Skin epidermis (tissue), 12 donors: Measurements from ENCODE around the gene SPG11.
"Not testable (repeated sequence)": the region's sequence is repeated elsewhere in the genome, so short reads cannot be mapped to it uniquely, and the experiment has no call there.

Experiments used
- H3K27ac ChIP-seq, 21 experiments: fragments of 200-600 bp; sonication (generic) in 11 of 21; one replicate each; pipeline ENCODE4 v1.5.0; 2020; ENCODE audit warnings: mild to moderate bottlenecking in 3 of 21, inconsistent platforms in 2 of 21, moderate library complexity in 2 of 21
- H3K4me3 ChIP-seq, 7 experiments: fragments of 200-600 bp; sonication (generic) in 2 of 7; one replicate each; pipeline ENCODE4 v1.5.0; 2020; ENCODE audit warnings: inconsistent platforms in 2 of 7, mild to moderate bottlenecking in 2 of 7, moderate library complexity in 1 of 7

SPG11 gene

DNA sequence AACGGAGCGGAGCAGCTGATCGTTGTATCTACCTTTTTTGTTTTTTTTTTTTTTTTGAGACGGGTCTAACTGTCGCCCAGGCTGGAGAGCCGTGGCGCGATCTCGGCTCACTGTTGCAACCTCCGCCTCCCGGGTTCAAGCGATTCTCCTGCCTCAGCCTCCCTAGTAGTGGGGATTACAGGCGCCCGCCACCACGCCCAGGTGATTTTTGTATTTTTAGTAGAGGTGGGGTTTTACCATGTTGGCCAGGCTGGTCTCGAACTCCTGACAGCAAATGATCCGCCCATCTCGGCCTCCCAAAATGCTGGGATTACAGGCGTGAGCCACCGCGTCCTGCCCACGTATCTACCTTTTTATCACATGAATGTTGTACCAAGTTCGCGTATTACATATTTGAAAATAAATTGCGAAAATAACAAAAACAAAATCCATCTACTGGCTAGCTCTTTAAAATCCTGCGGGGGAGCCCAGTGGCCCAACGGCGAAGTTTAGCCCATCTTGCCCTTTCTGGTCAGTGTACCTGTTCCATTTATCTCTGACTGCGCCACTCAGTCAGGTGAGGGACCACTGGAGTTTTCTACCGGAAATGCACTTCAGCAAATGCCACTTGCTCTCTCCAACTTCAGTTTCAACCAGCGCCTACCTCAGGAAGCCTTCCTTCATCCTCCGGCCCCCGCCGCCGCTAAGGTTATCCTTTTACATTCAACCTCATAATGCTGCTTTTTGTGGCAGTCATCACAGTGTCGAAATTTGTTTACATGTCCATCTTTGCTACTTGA lies 127.8 kb downstream of the SPG11 start:
- Histone ChIP-seq H3K27ac (peak overlapping the region; percentile 35 to 99 (median 97)), H3K4me3 (peak overlapping the region; percentile 68 to 96 (median 89))

DNA sequence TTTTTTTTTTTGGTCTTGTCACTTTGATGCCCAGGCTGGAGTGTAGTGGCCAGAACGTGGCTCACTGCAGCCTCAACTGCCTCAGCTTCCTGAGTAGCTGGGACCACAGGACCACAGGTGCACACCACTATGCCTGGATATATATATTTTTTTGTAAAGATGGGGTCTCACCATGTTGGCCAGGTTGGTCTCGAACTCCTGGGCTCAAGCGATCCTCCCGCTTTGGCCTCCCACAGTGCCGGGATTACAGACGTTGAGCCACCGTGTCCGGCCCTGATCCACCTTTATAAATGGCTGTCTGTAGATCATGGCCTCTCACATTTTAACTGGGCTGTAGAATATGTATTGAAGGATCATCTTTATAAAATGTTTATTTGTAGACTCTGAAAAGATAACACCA lies 128.4 kb downstream of the SPG11 start:
- Histone ChIP-seq H3K4me3 (no peak overlapping the region), H3K27ac (no peak overlapping the region)

DNA sequence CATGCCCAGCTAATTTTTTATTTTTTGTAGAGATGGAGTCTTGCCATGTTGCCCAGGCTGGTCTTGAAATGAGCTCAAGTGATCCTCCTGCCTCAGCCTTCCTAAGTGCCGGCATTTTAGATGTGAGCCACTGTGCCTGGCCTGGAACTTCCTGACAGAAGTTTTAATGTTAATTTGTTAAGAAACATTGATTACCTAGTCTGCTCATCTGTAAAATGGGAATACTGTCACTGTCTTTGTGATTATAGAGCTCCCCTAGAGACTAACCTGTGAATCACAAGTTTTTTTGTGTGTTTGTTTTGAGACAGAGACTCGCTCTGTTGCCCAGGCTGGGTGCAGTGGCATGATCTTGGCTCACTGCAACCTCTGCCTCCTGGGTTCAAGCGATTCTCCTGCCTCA lies 130.8 kb downstream of the SPG11 start:
- Histone ChIP-seq H3K4me3 (no peak overlapping the region), H3K27ac (no peak overlapping the region)

DNA sequence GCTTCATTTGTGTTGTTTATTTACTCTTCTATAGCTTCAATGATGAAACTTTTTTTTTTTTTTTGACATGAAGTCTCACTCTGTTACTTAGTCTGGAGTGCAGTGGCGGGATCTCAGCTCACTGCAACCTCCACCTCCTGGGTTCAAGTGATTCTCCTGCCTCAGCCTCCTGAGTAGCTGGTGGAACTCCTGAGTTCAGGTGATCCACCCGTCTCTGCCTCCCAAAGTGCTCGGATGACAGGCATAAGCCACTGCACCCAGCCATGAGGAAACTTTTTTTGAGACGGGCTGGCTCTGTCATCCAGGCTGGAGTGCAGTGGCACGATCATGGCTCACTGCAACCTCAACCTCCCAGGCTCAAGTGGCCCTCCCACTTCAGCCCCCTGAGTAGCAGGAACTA lies 131.2 kb downstream of the SPG11 start:
- H3K27ac ChIP-seq, H3K4me3 ChIP-seq: not testable (repeated sequence)

DNA sequence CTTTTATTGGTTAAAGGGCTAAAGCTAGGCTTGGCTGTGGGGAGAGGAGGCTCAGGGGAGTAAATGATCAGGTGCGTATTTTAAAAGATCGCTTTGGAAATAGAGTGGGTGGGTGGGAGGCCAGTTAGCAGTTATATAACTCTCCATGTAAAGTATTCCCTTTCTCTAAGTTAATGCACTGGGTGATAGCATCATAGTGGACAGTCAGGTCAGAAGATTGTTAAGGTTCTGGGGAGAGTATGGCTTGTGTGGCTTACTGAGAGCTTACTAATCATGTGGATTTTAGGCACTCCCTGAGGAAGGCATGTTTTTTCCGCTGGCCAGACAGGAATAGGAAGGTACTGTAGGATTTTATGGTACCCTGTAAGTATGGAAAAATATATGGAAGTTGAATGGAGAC lies 132.8 kb downstream of the SPG11 start:
- Histone ChIP-seq H3K4me3 (no peak overlapping the region), H3K27ac (peak overlapping the region in 1 of 21 experiments; percentile 11)

DNA sequence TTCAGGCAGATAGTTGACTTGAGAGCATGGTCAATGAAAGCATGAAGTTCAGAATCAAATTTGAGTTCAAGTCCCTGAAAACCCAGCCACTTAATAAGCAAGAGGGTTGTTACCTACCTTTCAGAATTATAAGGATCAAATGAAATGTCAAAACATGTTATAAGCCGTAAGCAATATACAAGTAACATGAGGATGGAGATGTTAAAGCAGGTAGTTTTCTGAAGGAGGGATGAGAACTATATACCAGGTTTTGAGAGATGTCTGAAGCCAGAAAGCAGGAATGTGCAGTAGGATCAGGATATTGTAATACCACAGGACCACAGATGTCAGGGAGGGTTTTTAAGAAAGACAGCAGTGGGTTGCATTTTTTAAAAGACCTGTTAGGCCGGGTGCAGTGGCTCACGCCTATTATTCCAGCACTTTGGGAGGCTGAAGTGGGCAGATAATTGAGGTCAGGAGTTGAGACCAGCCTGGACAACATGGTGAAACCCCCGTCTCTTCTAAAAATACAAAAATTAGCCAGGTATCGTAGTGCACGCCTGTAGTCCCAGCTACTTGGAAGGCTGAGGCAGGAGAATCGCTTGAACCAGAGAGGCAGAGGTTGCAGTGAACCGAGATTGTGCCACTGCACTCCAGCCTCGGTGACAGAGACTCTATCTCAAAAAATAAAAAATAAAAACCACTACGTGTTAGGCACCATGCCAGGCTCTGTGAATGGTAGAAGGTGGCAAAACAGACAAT lies 133.4 kb downstream of the SPG11 start:
- H3K4me3 ChIP-seq, result no peak overlapping the region
- H3K27ac ChIP-seq, result peak overlapping the region in 1 of 21 experiments; percentile 11

DNA sequence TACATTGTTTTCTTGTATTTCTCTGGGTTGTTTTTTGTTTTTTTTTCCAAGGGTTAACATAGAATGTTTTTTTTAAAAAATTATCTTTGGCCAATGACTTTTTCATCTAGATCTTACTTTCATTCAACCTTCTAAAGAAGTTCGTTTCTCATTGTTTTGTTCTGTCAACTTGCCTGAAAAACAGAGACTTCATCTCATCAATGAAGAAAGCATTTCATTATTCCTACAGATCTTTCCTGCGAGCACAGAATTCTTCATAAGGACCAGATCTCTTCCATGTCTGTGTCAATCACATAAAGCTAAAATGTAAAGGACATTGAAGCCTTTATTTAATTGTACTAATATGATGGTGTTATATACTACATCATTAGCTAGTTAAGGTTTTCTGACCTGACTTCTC lies 136.2 kb downstream of the SPG11 start:
- Histone ChIP-seq H3K4me3 (no peak overlapping the region), H3K27ac (no peak overlapping the region)

DNA sequence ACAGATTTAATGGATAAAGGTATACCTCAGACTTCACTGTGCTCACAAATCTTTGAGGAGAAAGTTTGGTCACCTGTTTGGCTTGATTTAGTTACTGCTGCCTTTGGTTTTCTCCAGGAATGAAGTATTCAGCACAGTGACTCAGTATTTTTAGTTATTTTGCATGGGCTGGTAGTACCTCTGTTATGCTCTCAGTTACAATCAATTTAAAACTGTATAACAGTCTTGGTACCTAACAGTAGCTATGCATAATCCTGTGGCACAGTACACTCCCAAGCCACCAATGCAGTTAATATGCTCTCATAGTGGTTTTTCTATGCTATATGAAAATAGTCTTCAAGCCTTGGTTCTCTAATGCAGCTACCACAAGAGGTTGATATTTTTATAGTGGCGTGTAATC lies 138.4 kb downstream of the SPG11 start:
- no peak overlapping the region for H3K27ac ChIP-seq

DNA sequence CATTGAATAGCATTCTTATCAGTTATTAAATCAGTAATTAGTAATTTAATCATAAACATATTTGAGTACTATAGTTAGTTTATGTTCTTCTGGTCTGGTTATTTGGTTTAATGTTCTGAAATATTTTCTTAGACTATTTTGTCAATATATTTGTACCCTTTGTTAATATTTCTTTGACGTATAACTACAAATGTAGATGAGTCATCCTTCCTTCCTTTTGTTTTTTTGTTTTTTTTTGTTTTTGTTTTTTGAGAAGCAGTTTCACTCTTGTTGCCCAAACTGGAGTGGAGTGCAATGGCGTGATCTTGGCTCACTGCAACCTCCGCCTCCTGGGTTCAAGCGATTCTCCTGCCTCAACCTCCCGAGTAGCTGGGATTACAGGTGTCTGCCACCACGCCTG lies 143.9 kb downstream of the SPG11 start:
- H3K4me3 ChIP-seq, result no peak overlapping the region
- H3K27ac ChIP-seq, result no peak overlapping the region

More for the DNA sequence above, 138.4 kb downstream of the SPG11 start:
- H3K4me3 ChIP-seq, result no peak overlapping the region

DNA sequence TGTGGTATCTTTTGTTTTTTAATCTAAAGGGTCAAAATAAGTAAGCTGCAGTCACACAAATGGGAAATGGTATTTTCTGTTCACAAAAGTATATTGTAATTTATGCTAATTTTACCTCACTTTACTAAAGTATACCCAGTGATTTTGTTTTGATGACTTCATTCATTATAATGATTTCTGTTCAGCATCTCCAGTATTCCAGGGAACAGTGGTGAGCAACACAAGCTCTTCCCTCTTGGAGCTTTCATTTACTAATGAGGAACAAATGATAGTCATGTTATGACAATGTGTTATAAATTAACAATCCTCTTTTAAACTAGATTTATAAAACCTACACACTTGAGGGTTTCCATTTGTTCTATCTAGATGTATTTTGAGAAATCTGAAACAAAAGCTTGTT lies 147.0 kb downstream of the SPG11 start:
- no peak overlapping the region for H3K4me3 ChIP-seq
- no peak overlapping the region for H3K27ac ChIP-seq
